Mesendoderm (in vitro differentiated cells): ENCODE measurements around the gene ELP5.

Experiments
- DNase-seq: peaks from one replicate; pipeline ENCODE4 v3.0.0; 2013
- H2AK5ac ChIP-seq: 2 replicates; pipeline ENCODE4 v1.6.1; 2013; ENCODE audit warnings: low read length, inconsistent platforms
- H2BK120ac ChIP-seq: 2 replicates; pipeline ENCODE4 v1.6.1; 2013; ENCODE audit warnings: low read depth, mild to moderate bottlenecking, low read length, moderate library complexity, mixed read lengths
- H2BK15ac ChIP-seq: replicated peaks from 2 replicates; pipeline ENCODE4 v1.6.1; 2013; ENCODE audit warnings: low read depth, mild to moderate bottlenecking, moderate library complexity
- H2BK5ac ChIP-seq: 2 replicates; pipeline ENCODE4 v1.6.1; 2013; ENCODE audit warnings: low read length, inconsistent platforms
- H3K18ac ChIP-seq: 2 replicates; pipeline ENCODE4 v1.6.1; 2013; ENCODE audit warnings: mild to moderate bottlenecking, low read length, mixed read lengths
- H3K23ac ChIP-seq: one replicate; pipeline ENCODE4 v1.6.1; 2013; ENCODE audit warnings: low read length
- H3K27ac ChIP-seq: 2 replicates; pipeline ENCODE4 v1.5.1; 2013; ENCODE audit warnings: low read depth, mild to moderate bottlenecking, inconsistent platforms, low read length, moderate library complexity
- H3K27me3 ChIP-seq: 2 replicates; pipeline ENCODE4 v1.6.1; 2013; ENCODE audit warnings: low read length, control low read depth, mild to moderate bottlenecking, inconsistent platforms; ENCODE audit not compliant: insufficient read depth, poor library complexity
- H3K36me3 ChIP-seq: 2 replicates; pipeline ENCODE4 v1.6.1; 2013; ENCODE audit warnings: low read length, inconsistent platforms; ENCODE audit not compliant: control insufficient read depth, insufficient read depth
- H3K4ac ChIP-seq: one replicate; pipeline ENCODE4 v1.6.1; 2013; ENCODE audit warnings: low read depth, mild to moderate bottlenecking, low read length, moderate library complexity
- H3K4me1 ChIP-seq: 2 replicates; pipeline ENCODE4 v1.6.1; 2013; ENCODE audit warnings: low read depth, low read length, inconsistent platforms; ENCODE audit not compliant: control insufficient read depth
- H3K4me2 ChIP-seq: 2 replicates; pipeline ENCODE4 v1.6.1; 2013; ENCODE audit warnings: low read length
- H3K4me3 ChIP-seq: 2 replicates; pipeline ENCODE4 v1.5.1; 2013; ENCODE audit warnings: mild to moderate bottlenecking, low read length
- H3K56ac ChIP-seq: one replicate; pipeline ENCODE4 v1.6.1; 2013; ENCODE audit warnings: low read length
- H3K79me1 ChIP-seq: 2 replicates; pipeline ENCODE4 v1.6.1; 2013; ENCODE audit warnings: low read length, inconsistent platforms
- H3K79me2 ChIP-seq: 2 replicates; pipeline ENCODE4 v1.6.1; 2013; ENCODE audit warnings: mild to moderate bottlenecking, low read length; ENCODE audit not compliant: control insufficient read depth, insufficient read depth
- H3K9ac ChIP-seq: 2 replicates; pipeline ENCODE4 v1.6.1; 2013; ENCODE audit warnings: low read length, inconsistent platforms
- H4K5ac ChIP-seq: one replicate; pipeline ENCODE4 v1.6.1; 2013; ENCODE audit warnings: low read length
- H4K8ac ChIP-seq: one replicate; pipeline ENCODE4 v1.6.1; 2013; ENCODE audit warnings: low read depth, mild to moderate bottlenecking, control low read depth, low read length, moderate library complexity
- WGBS: extraction: QIAGEN DNeasy Blood & Tissue Kit; methylation state at CpG from one replicate; pipeline ENCODE4 v1.1.7; 2013; ENCODE audit warnings: low lambda C conversion rate, missing lambda C conversion rate; ENCODE audit not compliant: insufficient coverage; ENCODE audit errors: extremely low coverage; 5-methylcytosine and 5-hydroxymethylcytosine counted together

The ELP5 gene

DNA sequence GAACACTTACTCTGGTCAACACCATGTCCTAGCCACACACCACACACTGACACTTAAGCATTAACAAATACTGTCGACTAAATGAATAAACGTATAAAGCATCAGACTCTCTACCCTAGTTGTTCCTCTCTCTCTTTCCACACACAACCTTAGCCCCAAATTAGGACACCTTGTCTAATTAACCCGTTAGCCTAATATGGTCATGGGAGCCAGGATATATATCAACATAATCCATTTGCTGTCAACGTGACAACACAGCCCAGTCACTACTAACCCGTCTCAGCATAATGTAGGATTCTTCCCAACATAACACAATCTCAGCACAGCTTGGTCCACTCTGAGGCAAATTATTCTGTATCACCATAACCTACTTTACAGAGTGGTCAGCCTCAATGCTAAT, 19.9 kb upstream of the ELP5 start:
- Histone ChIP-seq H4K8ac (no peak overlapping the region), H3K4ac (no peak overlapping the region), H3K36me3 (peaks cover 22% of the 10 kb centered on the region)

DNA sequence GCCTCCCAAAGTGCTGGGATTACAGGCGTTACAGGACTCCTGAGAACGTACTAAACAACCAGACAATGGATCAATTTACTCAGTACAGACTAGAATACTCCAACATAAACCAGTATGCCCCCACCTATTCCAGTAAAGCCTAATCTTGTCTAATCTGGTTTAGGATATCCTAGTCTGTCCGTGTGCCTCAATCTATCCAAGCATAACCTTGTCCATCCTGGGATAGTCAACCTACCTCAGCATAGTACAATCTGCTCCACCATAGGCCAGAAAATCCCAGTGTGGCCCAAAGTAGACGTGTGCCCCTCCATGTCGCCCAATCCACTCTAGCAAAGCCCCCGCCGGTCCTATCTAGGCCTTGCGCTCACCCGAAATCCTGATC, 18.3 kb upstream of the ELP5 start:
- Histone ChIP-seq H4K5ac (no peak overlapping the region), H2AK5ac (no peak overlapping the region), H2BK5ac (no peak overlapping the region), H3K36me3 (peaks cover 17% of the 10 kb centered on the region), H3K23ac (no peak overlapping the region), H3K27ac (peak overlapping the region; percentile 77), H3K4ac (peak overlapping the region; percentile 82), H4K8ac (no peak overlapping the region), H3K27me3 (no peaks in the 10 kb centered on the region), H3K4me1 (peaks cover 10% of the 10 kb centered on the region), H3K4me3 (peak overlapping the region; percentile 88), H2BK15ac (no peak overlapping the region), H3K4me2 (peak overlapping the region; percentile 70), H3K9ac (peak overlapping the region; percentile 89), H2BK120ac (no peak overlapping the region), H3K79me1 (peaks cover 23% of the 10 kb centered on the region), H3K79me2 (peaks cover 46% of the 10 kb centered on the region), H3K18ac (peak overlapping the region; percentile 62), H3K56ac (peak overlapping the region; percentile 96)
- WGBS = no CpG with 5 or more reads among the region's 9 CpGs
- DNase-seq = no peak

More for the DNA sequence above, 19.9 kb upstream of the ELP5 start:
- DNase-seq = no peak
- no CpG with 5 or more reads among the region's 5 CpGs for WGBS
- peaks cover 25% of the 10 kb centered on the region for H3K79me1 ChIP-seq
- H2BK5ac ChIP-seq = no peak overlapping the region
- peaks cover 7% of the 10 kb centered on the region for H3K4me1 ChIP-seq
- H3K9ac ChIP-seq = peak overlapping the region; percentile 17
- no peak overlapping the region for H2BK15ac ChIP-seq
- no peak overlapping the region for H2AK5ac ChIP-seq
- H4K5ac ChIP-seq = no peak overlapping the region
- no peaks in the 10 kb centered on the region for H3K27me3 ChIP-seq
- H3K27ac ChIP-seq = no peak overlapping the region
- no peak overlapping the region for H3K23ac ChIP-seq
- peaks cover 38% of the 10 kb centered on the region for H3K79me2 ChIP-seq
- peak overlapping the region; percentile 6 for H3K4me2 ChIP-seq
- no peak overlapping the region for H2BK120ac ChIP-seq
- peak overlapping the region; percentile 17 for H3K56ac ChIP-seq
- H3K4me3 ChIP-seq = no peak overlapping the region
- H3K18ac ChIP-seq = no peak overlapping the region

DNA sequence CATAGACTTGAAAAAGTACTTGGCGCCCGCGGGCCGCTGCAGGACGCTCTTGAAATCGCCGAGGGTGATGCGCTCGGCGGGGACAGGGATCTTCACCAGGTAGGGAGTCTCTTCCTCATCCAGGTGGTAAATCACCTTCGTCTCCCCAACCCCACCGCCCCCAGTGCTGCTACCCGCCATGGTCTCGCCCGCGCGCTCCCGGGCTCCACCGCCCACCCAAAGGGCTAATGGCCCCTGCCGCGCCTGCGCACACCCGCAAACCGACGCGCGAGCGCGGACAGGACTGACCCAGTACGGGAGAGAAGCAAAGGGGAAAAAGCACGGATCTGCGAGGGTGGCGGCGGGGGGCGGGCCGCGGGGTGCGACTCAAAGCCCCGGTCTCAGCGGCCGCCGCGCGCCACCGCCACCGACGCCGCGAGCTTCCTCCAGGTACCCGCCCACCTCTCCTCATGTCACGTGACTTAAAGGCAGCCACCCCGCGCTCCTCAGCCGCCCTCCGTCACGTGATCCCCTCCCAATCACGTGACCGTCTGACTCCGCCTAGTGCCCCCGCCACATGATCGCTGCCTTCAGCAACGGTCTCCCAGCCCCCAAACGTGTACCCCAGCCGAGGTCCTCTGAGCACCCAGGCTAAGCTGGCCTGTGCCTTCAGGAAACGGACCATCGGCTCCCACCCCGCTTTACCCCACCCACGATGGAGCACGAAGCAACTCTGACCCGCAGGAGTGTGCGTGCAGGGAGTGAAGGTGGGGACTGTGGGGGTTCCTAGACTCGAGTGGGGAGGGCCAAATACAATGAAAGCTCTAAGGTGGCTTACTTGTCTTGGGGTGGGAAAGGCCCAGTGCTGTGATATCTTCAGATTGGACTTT, 17.7 kb upstream of the ELP5 start, which contains the start of gene DVL2:
DVL2 (minus strand) TSS at position 435 of the 869 bp plus-strand sequence; CDS start at position 180, 255 bp downstream.
- no peak within 1 kb of the TSS for H4K5ac ChIP-seq
- peak within 1 kb of the TSS; percentile 77 for H3K27ac ChIP-seq
- H2AK5ac ChIP-seq = no peak within 1 kb of the TSS
- H3K4me1 ChIP-seq = peaks cover 10% of the 10 kb centered on the region
- H2BK15ac ChIP-seq = no peak within 1 kb of the TSS
- peak within 1 kb of the TSS; percentile 47 for H2BK5ac ChIP-seq
- H2BK120ac ChIP-seq = no peak within 1 kb of the TSS
- no peak within 1 kb of the TSS for H4K8ac ChIP-seq
- peaks cover 14% of the 10 kb centered on the region for H3K36me3 ChIP-seq
- peak within 1 kb of the TSS; percentile 62 for H3K18ac ChIP-seq
- H3K9ac ChIP-seq = peak within 1 kb of the TSS; percentile 89
- peak within 1 kb of the TSS; percentile 96 for H3K56ac ChIP-seq
- DNase-seq = peak; percentile 97
- H3K79me2 ChIP-seq = peaks cover 52% of the 10 kb centered on the region
- H3K4me2 ChIP-seq = peak within 1 kb of the TSS; percentile 70
- no CpG with 5 or more reads among the region's 72 CpGs for WGBS
- peak within 1 kb of the TSS; percentile 88 for H3K4me3 ChIP-seq
- H3K79me1 ChIP-seq = peaks cover 23% of the 10 kb centered on the region
- no peak within 1 kb of the TSS for H3K23ac ChIP-seq
- H3K4ac ChIP-seq = peak within 1 kb of the TSS; percentile 82
- no peaks in the 10 kb centered on the region for H3K27me3 ChIP-seq

DNA sequence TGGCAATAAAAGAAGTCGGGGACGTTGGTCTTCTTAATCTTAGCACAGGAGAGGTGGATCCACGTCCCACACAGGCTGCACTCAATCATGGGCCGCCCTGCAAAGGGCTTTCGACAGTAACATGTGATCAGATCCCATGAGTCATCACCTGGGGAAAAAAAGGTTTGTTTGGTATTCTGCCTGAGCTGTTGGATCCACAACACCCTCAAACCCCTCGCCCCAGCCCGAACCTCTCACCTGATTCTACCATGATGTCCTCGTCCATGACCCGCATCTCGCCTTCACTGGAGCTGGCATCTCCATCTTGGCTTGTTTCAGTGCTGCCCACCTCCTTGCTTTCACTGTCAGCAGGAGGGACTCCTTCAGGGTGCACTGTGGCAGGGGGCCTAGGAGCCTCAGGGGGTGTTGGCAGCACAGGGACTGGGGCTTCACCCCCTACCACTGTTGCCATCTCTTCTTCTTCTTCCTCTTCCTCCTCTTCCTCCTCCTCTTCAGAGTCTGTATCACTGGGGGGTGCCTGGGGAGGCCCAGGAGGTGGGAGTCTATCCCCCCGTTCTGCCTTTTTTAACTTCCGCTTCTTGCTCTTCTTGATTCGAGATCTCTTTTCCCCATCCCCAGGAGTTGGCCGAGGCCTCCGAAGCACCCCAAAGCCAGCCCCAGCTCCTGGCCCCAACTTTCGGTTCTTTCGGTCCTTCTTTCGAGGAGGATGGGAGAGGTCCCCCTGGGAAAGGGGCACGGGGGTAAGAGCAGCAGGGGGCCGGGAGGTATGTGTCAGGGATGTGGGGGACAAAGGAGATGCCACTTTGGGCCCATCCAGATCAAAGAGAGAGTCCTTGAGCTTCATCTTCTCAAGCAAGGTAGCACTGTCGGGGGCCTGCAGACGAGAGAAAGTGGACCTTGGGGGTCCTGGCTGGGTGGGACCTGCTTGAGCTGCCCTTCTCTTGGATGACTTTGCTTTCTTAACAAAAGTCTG, 16.0 kb upstream of the ELP5 start:
- H2BK15ac ChIP-seq = no peak overlapping the region
- no peak overlapping the region for H2BK5ac ChIP-seq
- H3K18ac ChIP-seq = no peak overlapping the region
- no peak overlapping the region for H3K27ac ChIP-seq
- no peak overlapping the region for H4K8ac ChIP-seq
- no peak overlapping the region for H3K4me3 ChIP-seq
- no peak overlapping the region for H3K4ac ChIP-seq
- H3K79me1 ChIP-seq = peaks cover 21% of the 10 kb centered on the region
- H3K56ac ChIP-seq = no peak overlapping the region
- no peak for DNase-seq
- peaks cover 12% of the 10 kb centered on the region for H3K4me1 ChIP-seq
- no peak overlapping the region for H3K9ac ChIP-seq
- H2AK5ac ChIP-seq = no peak overlapping the region
- H4K5ac ChIP-seq = no peak overlapping the region
- no peak overlapping the region for H3K23ac ChIP-seq
- no peaks in the 10 kb centered on the region for H3K27me3 ChIP-seq
- no peak overlapping the region for H3K4me2 ChIP-seq
- peaks cover 58% of the 10 kb centered on the region for H3K79me2 ChIP-seq
- H3K36me3 ChIP-seq = peaks cover 17% of the 10 kb centered on the region
- WGBS = no CpG with 5 or more reads among the region's 22 CpGs
- H2BK120ac ChIP-seq = no peak overlapping the region

DNA sequence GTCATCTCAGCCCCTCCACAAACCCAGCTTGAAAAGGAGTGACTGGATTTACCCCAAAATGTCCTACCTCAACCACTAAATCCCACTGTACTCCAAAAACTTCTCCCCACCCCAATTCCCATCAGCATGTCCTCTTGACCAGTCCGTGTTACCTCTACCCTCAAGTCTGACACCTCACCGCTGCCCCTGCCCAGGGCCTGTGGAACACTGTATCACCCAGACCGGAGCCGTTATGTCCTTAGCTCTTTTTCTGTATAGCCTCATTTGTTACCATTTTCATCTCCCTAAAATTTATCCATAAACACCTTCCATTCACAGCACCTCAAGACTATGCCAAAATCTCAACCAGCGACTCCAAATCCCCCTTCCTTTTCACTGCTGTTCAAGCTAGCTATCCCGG, 15.2 kb upstream of the ELP5 start:
- Histone ChIP-seq H2BK5ac (no peak overlapping the region), H2BK120ac (no peak overlapping the region), H3K4me2 (no peak overlapping the region), H3K27me3 (no peaks in the 10 kb centered on the region), H3K79me1 (peaks cover 23% of the 10 kb centered on the region), H3K4me3 (no peak overlapping the region), H3K23ac (no peak overlapping the region), H3K9ac (peak overlapping the region; percentile 83), H3K4ac (no peak overlapping the region), H2AK5ac (no peak overlapping the region), H4K5ac (no peak overlapping the region), H4K8ac (no peak overlapping the region), H3K56ac (peak overlapping the region; percentile 25), H3K36me3 (peaks cover 17% of the 10 kb centered on the region), H3K18ac (no peak overlapping the region), H3K4me1 (peaks cover 16% of the 10 kb centered on the region), H2BK15ac (no peak overlapping the region), H3K79me2 (peaks cover 61% of the 10 kb centered on the region), H3K27ac (no peak overlapping the region)
- DNase-seq = no peak
- WGBS = 100% methylated on average over 1 of the region's 6 CpGs
